Fibroblast of the conjunctiva (primary cell): ENCODE data around the gene ARID4B.
"Not testable (repeated sequence)": the region's sequence is repeated elsewhere in the genome, so short reads cannot be mapped to it uniquely, and the experiment has no call there.

Experiments
- DNase-seq: peaks from one replicate; pipeline ENCODE4 v3.0.0-alpha.2; 2010; ENCODE audit warnings: low read depth

The ARID4B gene

DNA sequence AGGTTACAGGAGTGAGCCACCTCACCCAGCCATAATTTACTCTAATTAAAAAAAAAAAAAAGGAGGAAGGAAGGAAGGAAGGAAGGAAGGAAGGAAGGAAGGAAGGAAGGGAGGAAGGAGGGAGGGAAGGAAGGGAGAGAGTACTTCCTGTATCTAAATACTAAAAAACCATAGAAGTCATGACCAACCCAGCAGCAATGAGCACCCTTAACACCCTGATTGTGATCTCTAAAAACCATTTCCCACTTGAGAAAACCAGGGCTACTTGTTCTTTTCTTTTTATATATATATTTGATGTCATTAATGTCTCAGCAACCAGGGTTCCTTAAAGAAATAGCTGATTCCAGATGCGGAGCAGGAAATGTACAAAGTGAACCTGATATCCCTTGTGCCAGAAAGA, 31.2 kb downstream of the ARID4B start:
- no peak for DNase-seq

DNA sequence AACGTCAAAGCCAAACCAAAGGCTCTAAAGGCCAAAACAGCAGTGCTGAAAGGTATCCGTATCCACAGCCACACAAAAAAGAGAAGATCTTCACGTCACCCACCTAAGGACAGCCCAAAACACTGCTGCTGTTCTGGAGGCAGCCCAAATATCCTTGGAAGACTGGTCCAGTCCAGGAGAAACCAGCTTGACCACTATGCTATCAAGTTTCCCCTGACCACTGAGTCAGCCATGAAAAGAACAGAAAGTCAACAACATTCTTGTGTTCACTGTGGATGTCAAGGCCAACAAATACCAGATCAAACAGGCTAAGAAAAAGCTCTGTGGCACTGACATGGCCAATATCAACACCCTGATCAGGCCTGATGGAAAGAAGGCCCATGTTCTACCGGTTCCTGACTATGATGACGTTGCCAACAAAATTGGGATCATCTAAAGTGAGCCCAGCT, 32.1 kb downstream of the ARID4B start:
- peak; percentile 55 for DNase-seq

DNA sequence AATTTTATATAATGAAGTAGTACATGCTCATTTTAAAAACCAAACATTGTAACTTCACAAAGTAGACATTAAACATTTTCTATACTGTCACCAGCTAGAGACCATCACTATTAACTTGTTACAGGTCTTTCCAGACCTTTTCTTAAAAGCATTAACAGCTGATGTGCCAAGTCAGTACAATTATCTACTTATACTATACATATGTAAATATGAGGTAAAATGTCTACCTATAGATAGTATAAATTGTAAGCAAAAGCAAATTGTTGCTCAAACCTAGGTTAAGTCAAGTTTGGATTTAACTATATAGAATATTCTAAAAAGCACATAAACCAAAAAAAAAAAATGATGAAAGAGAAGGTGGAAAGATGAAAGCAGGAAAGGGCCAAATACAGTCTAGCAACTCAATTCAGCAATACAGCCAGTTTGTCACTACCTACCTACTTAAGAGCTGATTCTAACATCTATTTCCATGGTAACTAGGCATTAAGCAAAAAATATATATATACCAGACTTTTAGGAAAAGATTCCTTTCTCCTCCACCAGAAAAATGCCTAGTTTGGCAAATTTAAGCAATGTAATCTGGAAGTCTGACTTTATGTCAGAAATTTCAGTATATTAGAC, 34.5 kb downstream of the ARID4B start:
- no peak for DNase-seq

DNA sequence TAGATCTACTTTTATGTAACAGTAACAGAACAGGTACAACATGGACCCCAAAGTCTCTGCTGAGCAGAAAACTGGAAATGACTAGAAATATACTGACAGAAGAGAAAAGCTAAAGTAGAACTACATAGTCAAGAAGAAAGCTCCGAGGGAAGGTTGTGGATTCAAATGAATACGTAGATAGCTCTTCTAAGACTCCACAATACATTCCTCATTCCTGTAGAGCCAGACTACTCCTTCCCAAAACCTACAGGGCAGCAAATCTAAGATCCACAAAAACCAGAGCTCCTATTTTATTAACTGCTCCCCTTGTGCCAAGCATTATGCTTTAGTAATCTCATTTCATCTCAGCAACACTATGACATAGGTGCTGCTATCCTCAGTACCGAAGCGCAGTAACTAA, 35.2 kb downstream of the ARID4B start:
- no peak for DNase-seq

GRCh38 chr1:235291599-235292091, 36.3 kb downstream of the ARID4B start:
- DNase-seq, result no peak

DNA sequence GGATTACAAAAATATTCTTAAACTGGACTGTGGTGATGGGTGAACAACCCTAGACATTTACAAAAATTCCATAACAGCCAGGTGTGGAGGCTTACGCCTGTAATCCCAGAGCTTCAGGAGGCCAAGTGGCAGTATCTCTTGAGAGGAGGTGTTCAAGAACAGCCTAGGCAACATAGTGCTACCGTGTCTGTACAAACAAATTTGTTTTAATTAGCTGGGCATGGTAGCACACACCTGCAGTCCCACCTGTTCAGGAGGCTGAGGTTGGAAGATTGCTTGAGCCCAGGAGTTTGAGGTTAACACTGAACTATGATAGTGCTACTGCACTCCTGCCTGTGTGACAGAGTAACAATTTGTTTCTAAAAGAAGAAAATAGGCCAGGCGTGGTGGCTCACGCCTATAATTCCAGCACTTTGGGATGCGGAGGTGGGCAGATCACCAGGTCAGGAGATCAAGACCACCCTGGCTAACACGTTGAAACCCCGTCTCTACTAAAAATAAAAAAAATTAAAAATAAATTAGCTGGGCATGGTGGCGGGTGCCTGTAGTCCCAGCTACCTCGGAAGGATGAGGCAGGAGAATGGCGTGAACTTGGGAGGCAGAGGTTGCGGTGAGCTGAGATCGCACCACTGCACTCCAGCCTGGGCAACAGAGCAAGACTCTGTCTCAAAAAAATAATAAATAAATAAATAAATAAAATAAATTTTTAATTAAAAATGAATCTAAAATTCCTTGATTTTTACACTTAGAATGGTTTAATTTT, 37.1 kb downstream of the ARID4B start:
- DNase-seq, result no peak

- no peak for DNase-seq
These were observed 37.9 kb downstream of the ARID4B start for GRCh38 chr1:235289859-235290739.

DNA sequence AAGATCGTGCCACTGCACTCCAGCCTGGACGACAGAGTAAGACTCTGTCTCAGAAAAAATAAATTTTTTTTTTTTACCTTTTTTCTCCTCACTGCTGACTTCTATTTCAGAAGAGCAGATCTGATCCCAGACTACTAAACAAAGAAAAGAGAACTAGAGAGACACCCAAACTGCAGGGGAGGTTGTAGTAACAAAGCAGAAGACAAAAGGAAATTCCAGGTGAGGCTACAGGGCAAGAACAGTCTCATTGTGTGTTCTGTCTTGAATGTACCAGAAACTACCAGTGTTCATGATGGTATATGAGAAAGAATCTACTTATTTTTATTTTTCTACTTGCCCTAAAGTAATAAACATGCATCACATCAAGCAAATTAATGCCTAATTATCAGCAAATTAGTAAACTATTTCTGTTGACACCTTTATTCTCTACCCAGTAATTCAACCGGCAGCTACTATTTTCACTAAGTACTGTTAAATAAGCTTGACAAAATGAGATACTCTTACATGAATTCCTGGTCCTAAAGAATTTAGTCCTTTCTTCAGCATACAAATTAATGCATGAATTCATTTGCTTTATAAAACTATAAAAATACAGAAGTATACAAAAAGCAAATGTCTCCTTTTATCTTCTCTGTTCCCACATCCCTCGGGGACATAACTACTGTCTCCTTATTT, 40.6 kb downstream of the ARID4B start:
- DNase-seq, result no peak

- no peak for DNase-seq
These were observed 41.3 kb downstream of the ARID4B start for GRCh38 chr1:235286667-235287066.

GRCh38 chr1:235284231-235284769, 43.7 kb downstream of the ARID4B start:
- no peak for DNase-seq

GRCh38 chr1:235283636-235284035, 44.3 kb downstream of the ARID4B start:
- not testable (repeated sequence) for DNase-seq

- no peak for DNase-seq
These were observed 47.5 kb downstream of the ARID4B start for GRCh38 chr1:235280467-235280866.

DNA sequence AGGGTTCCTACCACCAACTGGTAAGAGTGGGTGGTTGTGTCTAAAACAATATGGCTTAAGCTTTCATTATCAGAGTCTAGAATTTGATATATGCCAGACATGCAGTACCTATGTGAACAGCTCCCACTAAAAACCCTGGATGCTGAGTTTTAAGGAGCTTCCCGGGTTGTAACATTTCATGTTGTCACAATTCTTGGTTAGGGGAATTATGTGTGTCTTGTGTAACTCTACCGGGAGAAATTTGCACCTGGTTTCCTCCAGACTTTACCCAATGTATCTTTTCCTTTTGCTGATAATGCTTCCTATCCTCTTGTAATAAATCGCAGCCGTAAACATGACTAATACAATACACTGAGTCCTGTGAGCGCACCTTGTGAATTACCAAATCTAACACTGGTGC, 48.3 kb downstream of the ARID4B start:
- no peak for DNase-seq

GRCh38 chr1:235278915-235279292, 49.1 kb downstream of the ARID4B start:
- no peak for DNase-seq

GRCh38 chr1:235278233-235278914, 49.6 kb downstream of the ARID4B start:
- no peak for DNase-seq

GRCh38 chr1:235277709-235278108, 50.3 kb downstream of the ARID4B start:
- DNase-seq, result no peak

DNA sequence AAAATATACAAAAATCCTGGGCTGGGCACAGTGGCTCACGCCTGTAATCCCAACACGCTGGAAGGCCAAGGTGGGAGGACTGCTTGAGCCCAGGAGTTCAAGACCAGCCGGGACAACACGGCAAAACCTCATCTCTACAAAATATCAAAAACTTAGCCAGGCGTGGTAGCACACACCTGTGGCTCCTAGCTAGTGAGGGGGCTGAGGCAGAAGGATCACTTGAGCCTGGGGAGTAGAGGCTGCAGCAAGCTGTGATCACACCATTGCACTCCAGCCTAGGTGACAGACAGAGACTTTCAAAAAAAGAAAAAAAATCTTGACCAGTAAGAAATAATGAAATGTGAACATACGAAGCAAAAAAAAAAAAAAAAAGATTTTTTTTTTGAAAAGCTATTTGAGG, 52.1 kb downstream of the ARID4B start:
- DNase-seq, result no peak

GRCh38 chr1:235275223-235275622, 52.8 kb downstream of the ARID4B start:
- no peak for DNase-seq

DNA sequence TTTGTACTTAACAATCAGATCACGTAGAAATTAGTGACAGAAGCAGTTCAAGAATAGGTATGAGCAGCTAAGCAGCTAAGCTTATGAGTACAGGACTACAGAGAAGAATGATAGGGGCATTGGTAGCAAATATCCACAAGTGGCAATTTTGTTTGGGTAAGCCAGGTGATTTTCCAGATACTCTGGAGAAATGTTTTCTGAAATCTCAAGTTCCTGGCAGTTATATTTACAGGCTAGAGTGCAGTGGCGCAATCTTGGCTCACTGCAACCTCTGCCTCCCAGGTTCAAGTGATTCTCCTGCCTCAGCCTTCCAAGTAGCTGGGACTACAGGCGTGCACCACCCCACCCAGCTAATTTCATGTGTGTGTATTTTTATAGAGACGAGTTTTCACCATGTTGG, 55.1 kb downstream of the ARID4B start:
- DNase-seq, result no peak

DNA sequence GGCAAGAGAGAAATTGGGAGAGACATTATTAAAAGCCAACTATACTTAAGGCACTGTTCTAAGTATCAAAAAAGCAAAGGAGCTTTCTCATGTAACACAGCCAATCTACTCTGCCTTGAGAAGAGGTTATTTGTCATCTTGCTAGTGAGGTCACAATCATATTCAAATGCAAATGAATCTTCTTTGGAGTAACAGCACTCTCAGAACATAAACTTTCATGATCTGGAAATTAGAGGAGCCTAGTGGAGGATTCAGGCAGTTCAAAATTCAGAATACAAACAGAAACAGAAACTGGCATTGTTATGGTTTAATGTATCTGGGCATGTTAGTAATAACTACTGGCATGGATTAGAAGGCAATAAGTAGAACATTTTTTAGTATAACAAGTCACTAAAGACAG, 57.4 kb downstream of the ARID4B start:
- peak; percentile 23 for DNase-seq

DNA sequence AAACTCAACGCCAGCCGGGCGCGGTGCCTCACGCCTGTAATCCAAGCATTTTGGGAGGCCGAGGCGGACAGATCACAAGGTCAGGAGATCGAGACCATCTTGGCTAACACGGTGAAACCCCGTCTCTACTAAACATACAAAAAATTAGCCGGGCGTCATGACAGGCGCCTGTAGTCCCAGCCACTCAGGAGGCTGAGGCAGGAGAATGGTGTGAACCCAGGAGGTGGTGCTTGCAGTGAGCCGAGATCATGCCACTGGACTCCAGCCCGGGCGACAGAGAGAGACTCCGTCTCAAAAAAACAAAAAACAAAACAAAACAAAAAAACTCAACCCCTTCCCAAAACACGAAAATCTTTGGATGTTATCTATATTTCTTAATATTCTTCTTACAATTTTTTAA, 58.0 kb downstream of the ARID4B start:
- not testable (repeated sequence) for DNase-seq
